Right lobe of liver (tissue), 6 donors: ENCODE measurements around the gene ZSCAN10. TPM values are rescaled to one million over a fixed set of nuclear protein-coding genes. Genes with fewer than 3 reads are reported as not detected.

Experiments
- ATAC-seq, 4 donors: fragments of 200-7000 bp; cut with Tn5 transposase; one replicate each; pipeline ENCODE4 v1.9.1; 2020; ENCODE audit warnings: mild to moderate bottlenecking in 4 of 4, moderate library complexity in 4 of 4
- DNase-seq, 3 donors: peaks; one replicate each; pipeline ENCODE4 v3.0.0-alpha.2; 2020
- H3K27ac ChIP-seq, 3 donors: fragments of 200-600 bp; one replicate each; pipeline ENCODE4 v1.8.0; 2022
- H3K27me3 ChIP-seq, 2 donors: fragments of 200-600 bp; one replicate each; pipeline ENCODE4 v1.8.0; 2022
- H3K36me3 ChIP-seq, 4 donors: fragments of 200-600 bp; sonication (generic) in 1 of 4; one replicate each; pipeline versions ENCODE4 v1.5.1 to v1.8.0; 2017 to 2022; ENCODE audit warnings: control low read depth in 1 of 4
- H3K4me1 ChIP-seq, 4 donors: fragments of 200-600 bp; sonication (generic) in 1 of 4; one replicate each; pipeline versions ENCODE4 v1.5.1 to v1.8.0; 2017 to 2022; ENCODE audit warnings: control low read depth in 1 of 4
- H3K4me3 ChIP-seq, 3 donors: fragments of 200-600 bp; one replicate each; pipeline ENCODE4 v1.8.0; 2022
- H3K9me3 ChIP-seq, 4 donors: fragments of 200-600 bp; sonication (generic) in 1 of 4; one replicate each; pipeline versions ENCODE4 v1.5.1 to v1.8.0; 2017 to 2022; ENCODE audit warnings: control low read depth in 1 of 4
- POLR2A ChIP-seq: fragments of 450-650 bp; IDR thresholded peaks from one replicate; pipeline ENCODE4 v1.6.1; 2017; ENCODE audit warnings: antibody characterized with exemption, mild to moderate bottlenecking
- WGBS: methylation state at CpG from one replicate; pipeline ENCODE4 v1.1.6; 2018; ENCODE audit warnings: low coverage, low lambda C conversion rate; ENCODE audit not compliant: insufficient coverage; ENCODE audit errors: missing lambda C conversion rate; 5-methylcytosine and 5-hydroxymethylcytosine counted together
- intact Hi-C, 2 donors: fragments of 100-400 bp; cut with DNase I; formaldehyde crosslinking; loops; one replicate each; pipeline versions ENCODE4 v1.11.2 to v1.14.1; 2022
- total RNA-seq, 6 experiments: library from RNA; depleted of rRNA in 2 of 6; stranded (reverse); fragments of >200 nt in 2 of 6; fragmentation: NEBNext Ultra II Directional in 3 of 6; extraction: Animal tissue kit (Norgen Biotek cat#: 25700) in 3 of 6; gene quantifications; one replicate each; pipeline versions ENCODE4 v1.1.0 to v1.2.4, GENCODE V29; 2016 to 2023
- TF ChIP-seq, protein P1 (sequence below), 4 donors: fragments of 200-600 bp in 3 of 4; fragments of 450-650 bp in 1 of 4; IDR thresholded peaks; one replicate each; pipeline versions ENCODE4 v1.5.1 to v1.8.0; 2016 to 2022; ENCODE audit warnings: antibody characterized with exemption in 4 of 4, mild to moderate bottlenecking in 2 of 4
- donor health status: DM: no; HTN: yes; CAD: no.
- donor health status: DM: no; HTN: no; CAD: no.
- donor health status: DM: no; HTN: no; CAD: no.
- donor health status: DM: no; HTN: yes; CAD: no.
- donor health status: DM: no; HTN: yes; CAD: no.

ZSCAN10 gene
- total RNA-seq, 6 experiments from 2014 or later = not detected

- Histone ChIP-seq H3K9me3 (no peaks in the 10 kb centered on the region), H3K36me3 (peaks cover 0 to 6% (median 0%) of the 10 kb centered on the region in 4 donors), H3K27ac (peak overlapping the region in 2 of 3 donors; percentile 92 to 98), H3K4me1 (peaks cover 0 to 20% (median 7%) of the 10 kb centered on the region in 4 donors), H3K27me3 (no peaks in the 10 kb centered on the region), H3K4me3 (no peak overlapping the region)
- DNase-seq (peak in 1 of 3 donors; percentile 45), ATAC-seq (no peak)
- intact Hi-C loops = no loop called here
- WGBS = no CpG with 5 or more reads among the region's 11 CpGs
- no peak for TF ChIP-seq POLR2A
- TF ChIP-seq, protein P1, sequence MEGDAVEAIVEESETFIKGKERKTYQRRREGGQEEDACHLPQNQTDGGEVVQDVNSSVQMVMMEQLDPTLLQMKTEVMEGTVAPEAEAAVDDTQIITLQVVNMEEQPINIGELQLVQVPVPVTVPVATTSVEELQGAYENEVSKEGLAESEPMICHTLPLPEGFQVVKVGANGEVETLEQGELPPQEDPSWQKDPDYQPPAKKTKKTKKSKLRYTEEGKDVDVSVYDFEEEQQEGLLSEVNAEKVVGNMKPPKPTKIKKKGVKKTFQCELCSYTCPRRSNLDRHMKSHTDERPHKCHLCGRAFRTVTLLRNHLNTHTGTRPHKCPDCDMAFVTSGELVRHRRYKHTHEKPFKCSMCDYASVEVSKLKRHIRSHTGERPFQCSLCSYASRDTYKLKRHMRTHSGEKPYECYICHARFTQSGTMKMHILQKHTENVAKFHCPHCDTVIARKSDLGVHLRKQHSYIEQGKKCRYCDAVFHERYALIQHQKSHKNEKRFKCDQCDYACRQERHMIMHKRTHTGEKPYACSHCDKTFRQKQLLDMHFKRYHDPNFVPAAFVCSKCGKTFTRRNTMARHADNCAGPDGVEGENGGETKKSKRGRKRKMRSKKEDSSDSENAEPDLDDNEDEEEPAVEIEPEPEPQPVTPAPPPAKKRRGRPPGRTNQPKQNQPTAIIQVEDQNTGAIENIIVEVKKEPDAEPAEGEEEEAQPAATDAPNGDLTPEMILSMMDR (IDR thresholded peaks at IDR 0.05) = no peak
Measured at GRCh38 chr16:3143189-3143588, 44.1 kb upstream of the ZSCAN10 start.

DNA sequence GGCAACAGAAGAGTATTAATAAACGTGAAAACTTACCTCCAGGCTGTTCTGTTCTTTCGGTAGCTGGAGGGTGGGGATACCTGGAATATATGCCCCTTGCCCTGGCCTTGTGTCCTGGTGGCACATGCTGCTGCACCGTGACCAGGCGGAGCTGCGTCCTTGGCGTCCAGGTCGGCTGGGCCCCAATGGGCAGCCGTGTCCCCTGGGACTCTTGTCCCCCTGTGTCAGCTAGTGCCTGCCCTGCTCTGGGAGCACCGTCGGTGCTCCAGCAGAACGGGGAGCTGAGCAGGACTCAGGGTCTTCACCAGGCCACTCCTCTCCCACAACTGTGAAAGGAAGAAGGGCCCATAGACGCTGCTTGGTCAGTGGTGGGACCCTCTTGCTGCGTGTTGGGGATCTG lies 43.7 kb upstream of the ZSCAN10 start:
- Histone ChIP-seq H3K4me3 (no peak overlapping the region), H3K27me3 (no peaks in the 10 kb centered on the region), H3K9me3 (no peaks in the 10 kb centered on the region), H3K4me1 (peaks cover 0 to 20% (median 7%) of the 10 kb centered on the region in 4 donors), H3K36me3 (peaks cover 0 to 6% (median 0%) of the 10 kb centered on the region in 4 donors), H3K27ac (peak overlapping the region in 2 of 3 donors; percentile 92 to 98)
- DNase-seq (no peak), ATAC-seq (no peak)
- intact Hi-C loops = no loop called here
- TF ChIP-seq, protein P1 (IDR thresholded peaks at IDR 0.05) = no peak
- no peak for TF ChIP-seq POLR2A
- 100% methylated on average over 1 of the region's 13 CpGs for WGBS

DNA sequence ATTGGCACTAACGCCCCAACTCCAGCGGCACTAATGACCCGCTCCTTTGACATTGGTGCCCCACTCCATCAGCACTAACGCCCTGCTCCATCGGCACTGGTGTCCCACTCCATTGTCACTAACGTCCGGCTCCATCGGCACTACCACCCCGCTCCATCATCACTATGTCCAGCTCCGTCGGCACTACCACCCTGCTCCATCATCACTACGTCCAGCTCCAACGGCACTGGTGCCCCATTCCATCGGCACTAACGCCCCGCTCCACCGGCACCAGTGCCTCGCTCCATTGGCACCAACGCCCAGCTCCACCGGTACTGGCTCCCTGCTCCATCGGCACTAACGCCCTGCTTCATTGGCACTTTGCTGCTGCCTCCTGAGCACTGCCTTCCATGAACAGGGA lies 43.2 kb upstream of the ZSCAN10 start:
- DNase-seq = no peak
- Histone ChIP-seq H3K4me1 (peaks cover 0 to 20% (median 7%) of the 10 kb centered on the region in 4 donors), H3K36me3 (peaks cover 0 to 6% (median 0%) of the 10 kb centered on the region in 4 donors), H3K4me3 (no peak overlapping the region), H3K9me3 (no peaks in the 10 kb centered on the region), H3K27ac (peak overlapping the region in 1 of 3 donors; percentile 98), H3K27me3 (no peaks in the 10 kb centered on the region)
- TF ChIP-seq, protein P1 (IDR thresholded peaks at IDR 0.05) = no peak
- no peak for TF ChIP-seq POLR2A
- 98% methylated on average over 22 of the region's 22 CpGs for WGBS
- ATAC-seq = no peak
- intact Hi-C loops = no loop called here

DNA sequence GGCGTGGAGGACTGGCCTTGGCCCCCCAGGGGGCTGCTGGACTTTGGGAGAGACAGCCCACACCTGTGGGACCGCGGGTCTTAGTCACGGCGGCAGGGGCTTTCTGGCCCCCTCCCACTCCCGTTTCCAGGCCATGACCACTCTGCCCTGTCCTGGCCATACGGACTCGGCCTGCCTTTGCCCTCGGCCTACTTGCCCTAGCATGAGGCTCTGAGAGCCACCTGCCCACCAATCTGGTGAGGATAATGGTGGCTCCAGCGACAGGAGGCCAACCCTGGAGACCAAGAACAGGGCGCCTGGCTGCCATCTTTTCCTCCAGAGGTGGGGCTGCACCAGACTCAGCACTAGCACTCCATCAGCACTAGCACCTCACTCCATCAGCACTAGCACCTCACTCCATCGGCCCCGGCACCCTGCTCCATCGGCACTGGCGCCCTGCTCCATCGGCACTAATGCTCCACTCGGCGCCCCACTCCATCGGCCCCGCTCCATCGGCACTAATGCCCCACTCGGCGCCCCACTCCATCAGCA lies 42.8 kb upstream of the ZSCAN10 start:
- H3K27me3 ChIP-seq = no peaks in the 10 kb centered on the region
- DNase-seq = peak in 1 of 3 donors; percentile 46
- H3K4me1 ChIP-seq = peaks cover 0 to 20% (median 7%) of the 10 kb centered on the region in 4 donors
- no peaks in the 10 kb centered on the region for H3K9me3 ChIP-seq
- H3K4me3 ChIP-seq = no peak overlapping the region
- H3K36me3 ChIP-seq = peaks cover 0 to 6% (median 0%) of the 10 kb centered on the region in 4 donors
- intact Hi-C loops = no loop called here
- no peak overlapping the region for H3K27ac ChIP-seq
- no peak for ATAC-seq
- 100% methylated on average over 1 of the region's 23 CpGs for WGBS
- TF ChIP-seq POLR2A = no peak
- TF ChIP-seq, protein P1 (IDR thresholded peaks at IDR 0.05) = no peak
